HG03064 (cell line): ENCODE results near the gene CACNG5.

Source experiments
- ATAC-seq: cut with Tn5 transposase; IDR thresholded peaks from one replicate; pipeline ENCODE4 v1.9.1; 2021; ENCODE audit warnings: low read depth; ENCODE audit not compliant: unreplicated experiment

Gene CACNG5

DNA sequence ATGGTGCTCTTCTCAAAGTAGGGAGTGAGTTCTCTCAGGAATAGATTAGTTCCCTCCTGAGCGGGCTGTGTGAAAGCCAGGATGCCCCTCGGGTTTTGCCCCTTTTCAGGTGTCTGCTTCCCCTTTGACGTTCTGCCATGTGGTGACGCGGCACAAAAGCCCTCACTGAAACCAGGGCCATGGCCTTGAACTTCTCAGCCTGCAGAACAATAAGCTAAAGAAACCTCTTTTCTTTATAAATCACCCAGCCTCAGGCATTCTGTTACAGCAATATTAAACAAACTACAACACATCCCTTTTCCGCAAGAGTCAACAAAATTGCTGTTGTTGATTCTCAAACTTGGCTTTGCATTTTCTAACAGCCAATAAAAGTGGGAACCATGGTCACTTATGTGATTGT, 15.5 kb upstream of the CACNG5 start:
- ATAC-seq, result no peak

DNA sequence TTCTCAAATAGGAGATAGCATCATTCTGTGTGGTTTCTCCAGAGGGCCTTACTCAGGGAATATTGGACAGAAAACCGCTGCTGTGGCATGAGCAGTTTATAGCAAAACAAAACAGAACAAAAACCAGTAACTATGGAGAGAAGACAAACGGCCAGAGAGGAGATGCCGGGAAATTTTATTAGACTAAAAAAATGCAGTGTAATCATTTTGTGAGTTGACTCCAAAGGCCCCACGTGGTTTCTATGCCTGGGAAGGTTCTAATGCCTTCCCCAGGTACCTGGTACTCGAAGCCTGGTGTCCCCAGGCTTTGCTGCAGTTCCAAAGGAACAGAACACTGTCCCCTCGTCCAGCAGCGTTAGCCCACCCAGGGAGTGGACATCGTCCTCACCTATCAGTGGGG, 12.9 kb upstream of the CACNG5 start:
- ATAC-seq, result no peak

DNA sequence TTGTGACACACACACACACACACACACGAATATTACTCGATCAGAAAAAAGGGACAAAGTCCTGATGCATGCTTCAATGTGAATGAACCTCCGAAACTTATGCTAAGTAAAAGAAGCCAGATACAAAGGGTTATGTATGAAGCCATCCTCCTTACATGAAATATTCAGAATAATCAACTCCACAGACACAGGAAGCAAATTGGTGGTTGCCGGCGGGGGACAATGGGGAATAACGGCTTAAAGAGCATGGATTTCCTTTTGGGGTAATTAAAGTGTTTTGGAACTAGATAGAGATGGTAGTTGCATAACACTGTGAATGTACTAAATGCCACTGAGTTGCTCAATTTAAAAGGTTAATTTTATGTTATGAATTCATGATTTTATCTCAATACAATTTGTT, 8.1 kb upstream of the CACNG5 start:
- no peak for ATAC-seq

DNA sequence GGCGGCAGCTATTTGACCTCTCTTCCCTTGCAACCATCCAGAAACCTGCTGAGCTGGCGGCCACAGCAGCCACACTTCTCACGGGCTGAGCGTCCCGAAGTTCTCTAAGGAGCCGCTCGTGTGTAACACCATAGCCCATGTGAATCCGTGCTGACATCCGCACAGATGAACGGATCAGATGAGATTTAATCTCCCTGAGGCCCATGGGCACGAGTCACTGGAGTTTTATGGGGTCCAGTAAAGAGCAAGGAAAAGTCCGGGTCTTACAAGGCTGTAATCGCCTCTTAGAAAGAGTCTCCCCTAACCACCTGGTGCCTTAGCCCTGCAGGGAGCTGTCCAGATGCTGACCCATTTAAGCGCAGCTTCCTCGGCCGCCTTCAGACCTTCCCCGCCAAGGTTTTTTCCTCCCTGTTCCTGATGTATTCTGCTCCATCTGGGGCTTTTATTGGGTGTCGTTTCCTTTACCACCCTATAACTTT, 5.5 kb upstream of the CACNG5 start:
- ATAC-seq, result no peak

DNA sequence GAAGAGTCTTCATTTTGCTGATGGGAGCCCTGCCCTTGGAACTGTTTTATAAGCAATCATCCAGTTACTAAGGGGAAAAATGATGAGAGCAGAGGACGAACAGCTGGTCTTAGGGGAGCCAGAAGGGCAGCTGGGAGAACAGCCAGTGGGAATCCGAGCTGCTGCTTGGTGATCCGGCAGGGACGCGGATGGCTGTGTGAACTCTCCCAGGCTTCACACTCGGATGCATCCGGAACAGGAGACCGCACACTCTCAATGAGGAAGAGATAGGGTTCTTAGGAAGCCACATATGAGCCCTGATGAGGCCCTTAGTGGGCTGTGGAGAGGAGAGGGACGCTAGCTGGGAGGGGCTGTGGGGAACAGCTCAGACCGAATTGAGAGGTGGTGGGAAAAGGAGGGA, 5.0 kb upstream of the CACNG5 start:
- no peak for ATAC-seq

DNA sequence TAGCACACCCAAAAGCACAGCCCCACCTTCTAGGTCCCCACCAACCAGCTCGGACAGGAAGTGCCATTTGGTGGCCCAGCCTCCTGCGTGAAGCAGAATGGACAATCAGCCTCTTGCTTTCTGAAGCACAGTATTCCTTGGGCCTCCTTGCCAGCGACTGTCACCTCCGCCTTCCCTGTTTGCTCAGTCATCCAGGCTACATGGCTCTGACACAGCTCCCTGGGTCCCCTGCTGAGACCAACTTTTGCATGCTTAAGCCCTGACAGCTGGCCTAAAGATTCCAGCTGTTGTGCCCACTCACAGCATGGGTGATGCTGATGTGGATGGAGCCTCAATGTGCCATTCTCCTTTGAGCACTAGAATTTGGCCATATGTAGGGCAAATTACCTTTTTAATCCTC, 4.5 kb upstream of the CACNG5 start:
- no peak for ATAC-seq

DNA sequence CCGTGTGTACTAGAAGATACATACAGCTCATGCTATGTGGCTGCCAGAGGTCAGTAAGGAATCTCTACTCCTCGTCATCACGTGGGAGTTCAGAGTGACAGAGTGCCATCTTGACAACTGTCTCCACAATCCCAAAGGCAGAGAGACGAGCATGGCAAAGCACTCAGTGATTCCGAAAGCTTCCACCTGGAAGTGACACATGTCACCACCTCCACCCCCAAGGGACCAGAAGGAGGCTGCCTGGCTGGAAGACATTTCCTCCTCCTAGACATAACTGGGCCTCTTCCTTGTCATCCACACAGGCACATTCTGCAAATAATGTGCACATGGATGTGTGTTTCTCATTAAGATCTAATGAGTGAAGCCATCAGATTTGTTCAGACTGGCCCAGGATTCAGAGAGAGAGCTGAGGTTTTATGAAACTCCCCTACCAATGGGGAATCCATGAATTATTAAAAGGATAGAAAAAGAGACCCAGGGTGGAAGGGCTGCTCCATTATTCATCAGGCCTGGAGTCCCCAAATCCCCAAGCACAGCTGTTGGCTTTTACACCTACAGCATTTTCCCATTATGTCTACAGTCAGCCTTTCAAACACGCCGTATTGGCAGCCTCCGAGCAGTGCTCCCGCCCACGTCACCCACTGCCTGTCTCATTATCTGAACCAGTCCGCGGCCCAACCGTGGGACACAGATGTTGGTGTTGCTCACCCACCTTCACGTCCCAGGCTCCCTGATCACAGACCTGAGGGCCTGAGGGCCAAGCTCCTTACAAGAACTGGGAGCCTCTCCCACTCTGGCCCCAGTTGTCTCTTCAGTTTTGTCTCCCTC, 3.3 kb upstream of the CACNG5 start:
- ATAC-seq, result no peak

DNA sequence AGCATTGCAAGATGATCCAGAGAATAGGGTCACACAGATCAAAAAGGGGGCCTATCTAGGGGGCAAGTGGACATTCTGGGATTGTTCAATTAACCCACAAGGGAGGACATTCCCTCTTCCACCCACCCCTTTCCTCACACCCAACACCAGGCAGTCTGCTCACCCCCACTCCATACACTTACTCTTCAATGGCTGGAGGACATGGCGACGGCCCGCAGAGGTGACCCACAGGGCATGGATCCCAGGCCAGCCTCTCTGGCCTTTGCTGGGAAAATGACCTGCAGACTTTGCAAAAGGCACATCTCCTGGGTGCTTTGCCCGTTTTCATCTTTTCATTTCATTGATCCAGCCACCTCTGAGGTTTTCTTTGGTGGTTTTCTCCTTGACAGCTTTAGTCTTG, 1.7 kb upstream of the CACNG5 start:
- no peak for ATAC-seq

DNA sequence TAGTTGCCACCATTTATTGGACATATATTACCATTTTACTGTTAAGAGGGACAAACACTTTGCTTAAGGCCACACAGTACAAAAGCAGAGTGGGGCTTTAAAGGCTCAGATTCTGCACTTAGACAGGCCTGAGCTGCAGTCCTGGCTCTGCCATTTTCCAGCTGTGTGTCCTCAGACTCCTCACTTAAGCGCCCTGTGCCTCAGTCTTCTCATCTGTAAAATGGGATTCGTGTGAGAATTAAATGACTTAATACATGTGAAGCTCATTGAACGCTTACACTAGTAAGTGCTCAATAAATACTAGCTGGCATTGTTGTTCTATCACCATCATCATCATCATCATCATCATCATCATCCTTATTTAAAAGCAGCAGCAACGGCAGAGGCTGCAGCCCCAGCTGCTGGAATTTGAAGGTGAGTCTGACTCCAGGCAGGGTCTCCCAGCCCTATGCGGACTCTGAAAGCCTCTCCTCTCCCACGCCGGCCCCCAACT, 445 bp upstream of the CACNG5 start:
- ATAC-seq, result no peak

DNA sequence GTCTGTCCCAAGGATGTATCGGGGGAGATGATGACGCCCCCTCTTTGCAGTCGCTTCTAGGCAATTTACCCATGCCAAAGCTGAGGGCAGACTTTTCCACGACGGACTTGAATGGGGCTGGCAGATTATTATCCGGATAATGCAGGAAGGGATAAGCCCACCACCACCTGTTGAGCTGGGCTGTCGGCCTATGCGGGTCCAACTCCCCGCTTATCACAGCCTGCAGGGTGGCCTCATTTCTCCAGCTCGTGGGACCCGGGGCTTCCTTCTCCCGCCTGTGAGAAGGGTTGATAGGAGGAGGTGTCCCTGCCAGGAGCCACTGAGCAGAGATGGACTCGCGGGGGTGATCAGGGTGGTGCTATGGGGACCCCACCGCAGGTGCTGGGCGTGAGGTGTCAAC, 559 bp downstream of the CACNG5 start:
- no peak for ATAC-seq

DNA sequence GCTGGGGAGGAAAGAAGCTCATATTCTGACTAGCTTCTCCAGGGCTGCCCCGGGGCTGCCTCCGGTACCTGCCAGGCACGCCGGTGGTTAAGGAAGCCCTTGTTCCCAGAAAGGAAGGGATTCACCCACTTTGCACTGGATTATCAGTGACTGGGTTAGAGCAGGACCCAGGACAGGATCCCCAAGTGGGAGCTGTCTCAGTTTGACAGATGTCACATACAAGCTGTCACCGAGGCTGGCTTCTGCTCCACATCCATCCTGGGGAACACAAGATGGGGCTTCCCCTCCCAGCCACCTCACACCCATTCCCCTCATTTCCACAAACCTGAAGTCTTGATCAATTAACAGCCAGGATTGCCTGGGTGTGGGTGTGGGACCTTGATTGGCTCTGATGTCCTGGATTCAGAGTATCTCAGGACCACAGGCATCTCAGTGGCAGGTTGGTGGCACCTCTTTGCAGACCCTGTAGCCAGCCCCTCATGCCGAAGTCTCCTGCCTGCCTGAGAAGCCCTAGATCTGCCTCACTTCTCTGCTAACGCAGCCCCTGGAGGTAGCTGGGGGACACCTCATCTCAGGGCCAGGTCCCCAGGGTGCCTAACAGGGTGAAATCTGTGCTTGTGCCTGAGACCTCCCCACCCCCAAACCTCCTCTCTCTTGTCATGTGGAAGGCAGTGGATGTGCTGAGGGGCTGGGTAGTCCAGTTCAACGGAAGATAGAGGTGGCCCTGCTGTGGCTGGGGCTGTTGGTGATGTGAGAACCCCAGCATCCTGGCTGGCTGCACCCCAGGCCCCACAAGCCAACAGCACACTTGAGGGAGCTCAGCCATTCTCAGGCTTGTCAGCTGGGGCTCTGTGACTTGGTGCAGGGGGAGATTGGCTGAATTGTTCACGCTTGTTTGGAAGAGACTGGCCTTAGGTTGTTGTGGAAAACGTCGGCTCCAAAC, 1.4 kb downstream of the CACNG5 start:
- no peak for ATAC-seq

DNA sequence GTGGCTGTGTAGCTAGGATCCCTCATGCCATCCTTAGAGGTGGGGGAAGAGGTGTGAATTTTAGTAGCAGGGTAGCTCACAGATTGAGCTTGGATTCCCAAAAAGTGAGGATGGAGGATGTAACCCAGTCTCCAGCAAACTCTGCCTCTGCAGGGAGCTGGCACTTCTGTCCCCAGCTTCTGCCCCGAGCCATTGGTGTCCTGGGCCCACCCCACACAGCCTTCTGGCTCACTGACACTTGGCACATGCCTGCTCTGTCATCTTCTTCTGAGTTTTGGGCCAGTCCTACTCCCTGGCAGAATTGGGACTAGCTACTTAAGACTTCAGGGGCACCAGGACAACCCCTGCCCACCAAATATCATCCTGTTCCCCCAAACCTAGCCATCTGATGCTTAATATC, 2.3 kb downstream of the CACNG5 start:
- ATAC-seq, result no peak

DNA sequence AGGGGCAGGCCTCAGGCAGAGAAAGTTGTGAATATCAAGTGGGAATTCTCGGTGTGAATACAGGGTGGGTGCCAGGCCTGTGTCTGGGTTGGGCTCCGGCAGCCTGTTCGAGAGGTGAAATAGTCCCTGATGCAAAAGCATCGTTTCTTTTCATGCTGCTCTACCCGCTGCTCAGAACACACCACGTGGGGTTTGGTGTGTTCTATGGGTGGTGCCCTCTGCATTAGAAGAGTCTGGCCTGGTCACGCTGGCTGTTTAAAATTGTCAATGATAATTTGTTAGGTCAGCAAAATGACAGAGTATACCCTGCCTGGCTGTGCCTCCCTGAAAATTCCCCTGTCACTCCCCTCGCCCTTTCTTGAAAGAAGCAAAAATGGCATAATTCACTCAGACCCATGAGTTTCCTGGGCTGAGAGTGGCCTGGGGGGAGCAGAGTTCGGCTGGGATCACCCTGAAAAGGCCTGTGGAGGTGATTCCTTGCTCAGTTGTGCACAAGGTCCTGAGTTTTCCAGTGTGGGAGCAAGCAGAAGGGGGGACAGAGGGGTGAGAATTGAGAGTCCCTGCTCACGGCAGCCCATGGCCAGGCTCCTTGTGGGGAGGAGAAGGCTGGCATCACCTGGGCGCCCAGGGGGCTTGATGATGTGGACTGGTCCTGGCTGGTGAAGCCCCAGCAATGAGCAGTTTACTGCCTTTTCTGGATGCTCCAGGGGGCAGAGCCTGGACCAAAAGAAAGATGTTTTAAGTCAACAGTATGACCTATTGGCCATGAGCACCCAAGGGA, 3.2 kb downstream of the CACNG5 start:
- no peak for ATAC-seq

DNA sequence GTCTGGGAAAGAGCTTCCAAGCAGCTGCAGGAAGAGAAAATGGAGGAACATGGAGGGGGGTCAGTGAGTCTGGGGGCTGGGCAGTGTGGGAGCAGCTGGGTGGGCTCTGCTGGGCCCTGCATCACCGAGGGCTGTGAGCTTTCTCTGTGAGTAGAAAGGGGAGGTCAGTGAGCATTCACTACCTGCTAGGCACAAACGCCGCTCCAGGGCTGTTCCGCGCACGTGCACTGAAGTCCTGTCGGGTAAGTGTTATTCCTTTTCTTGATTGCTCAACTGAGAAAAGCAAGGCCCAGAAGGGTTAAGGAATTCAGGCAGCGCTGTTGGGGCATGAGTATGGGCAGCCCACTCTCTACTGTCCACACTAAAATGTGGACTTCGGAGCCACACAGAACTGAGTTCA, 4.7 kb downstream of the CACNG5 start:
- no peak for ATAC-seq

DNA sequence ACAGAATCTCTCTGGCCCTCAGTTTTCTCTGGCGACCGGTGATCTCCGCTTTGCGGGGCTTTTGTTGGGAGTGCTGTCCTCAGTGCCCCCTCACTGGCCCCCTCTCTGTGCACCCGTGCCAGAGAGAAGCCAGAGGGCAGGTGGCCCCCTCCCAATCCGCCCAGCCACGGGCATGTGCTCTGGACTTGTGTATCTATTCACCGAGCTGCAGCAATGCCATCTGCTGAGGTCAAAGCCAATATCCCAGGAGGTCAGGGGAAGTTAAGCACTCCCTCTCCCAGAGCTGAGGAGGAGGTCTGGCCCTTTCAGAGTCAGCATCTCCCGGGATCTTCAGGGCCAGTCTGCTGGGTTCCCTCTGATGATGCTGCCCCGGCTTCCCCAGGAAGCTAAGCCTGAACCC, 5.1 kb downstream of the CACNG5 start:
- no peak for ATAC-seq

DNA sequence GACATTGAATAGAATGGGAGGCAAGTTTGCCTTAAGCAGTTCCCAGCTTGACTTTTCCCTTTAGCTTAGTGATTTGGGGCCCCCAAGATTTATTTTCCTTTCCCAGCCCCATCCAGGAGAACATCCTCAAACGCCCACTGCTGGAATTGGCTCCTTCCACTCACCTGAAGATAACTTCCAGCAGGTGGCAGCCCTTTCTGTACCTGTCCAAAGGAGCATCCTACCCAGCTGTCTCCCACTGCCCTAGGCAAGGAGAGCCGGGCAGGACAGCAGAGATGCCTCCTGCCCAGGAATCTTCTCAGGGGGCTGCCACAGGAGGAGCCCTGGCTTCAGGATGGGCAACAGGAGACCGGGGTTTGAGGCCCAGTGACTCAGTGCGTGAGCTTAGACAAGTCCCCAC, 6.4 kb downstream of the CACNG5 start:
- no peak for ATAC-seq

DNA sequence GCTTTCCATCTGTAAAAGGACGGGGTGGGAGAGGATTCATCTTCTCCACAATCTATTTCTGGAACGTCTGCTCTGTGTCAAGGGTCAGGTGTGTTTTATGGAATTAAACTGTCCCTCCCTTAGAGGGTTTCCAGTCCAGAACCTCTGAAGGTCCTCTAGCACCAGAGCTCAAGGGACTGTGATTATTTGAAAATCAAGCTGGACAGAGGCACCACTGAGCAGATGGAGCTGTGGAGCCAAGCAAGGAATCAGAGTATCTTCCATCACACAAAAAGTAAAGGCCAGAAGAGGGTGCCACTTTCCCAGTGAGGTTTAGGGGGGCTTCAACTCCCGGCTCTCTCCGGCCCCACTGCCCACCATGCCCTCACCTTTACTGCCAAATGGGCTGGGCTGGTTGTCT, 6.8 kb downstream of the CACNG5 start:
- ATAC-seq, result no peak

DNA sequence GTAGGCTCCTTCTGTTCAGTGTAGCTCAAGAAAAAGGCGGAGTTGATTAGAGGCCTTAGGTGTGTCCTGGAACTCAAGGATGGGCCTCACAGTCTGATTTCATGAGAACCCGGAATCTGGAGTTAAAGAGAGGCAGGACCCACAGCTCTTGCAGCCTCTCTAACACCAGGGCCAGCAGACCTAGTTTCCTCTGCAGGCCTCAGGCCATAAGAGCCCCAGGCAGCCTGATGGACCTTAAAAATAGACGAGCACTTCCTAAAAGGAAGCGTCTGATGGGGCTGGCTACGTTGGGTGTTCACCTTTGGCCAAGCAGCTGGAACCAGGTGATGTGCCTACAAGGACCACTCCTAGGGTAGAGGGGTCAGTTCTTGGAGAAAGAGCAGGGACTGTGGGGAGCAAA, 7.6 kb downstream of the CACNG5 start:
- no peak for ATAC-seq

DNA sequence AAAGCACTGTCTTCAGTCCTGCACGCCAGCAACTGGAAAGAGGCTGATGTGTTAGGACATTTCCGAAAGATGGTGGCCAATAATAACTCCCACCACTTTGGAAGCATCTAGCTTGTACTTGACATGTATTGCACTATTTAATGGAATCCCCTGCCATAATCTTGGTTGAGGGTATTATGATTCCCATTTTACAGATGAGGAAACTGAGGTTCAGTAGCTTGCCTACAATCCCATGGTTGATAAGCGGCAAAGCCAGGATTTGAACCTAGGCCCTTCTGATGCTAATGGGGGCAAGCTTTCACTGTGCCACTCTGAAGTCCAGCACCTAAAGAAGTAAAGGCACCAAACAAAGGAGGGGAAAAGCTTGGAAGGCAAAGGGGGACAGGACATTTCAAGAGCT, 8.0 kb downstream of the CACNG5 start:
- no peak for ATAC-seq

DNA sequence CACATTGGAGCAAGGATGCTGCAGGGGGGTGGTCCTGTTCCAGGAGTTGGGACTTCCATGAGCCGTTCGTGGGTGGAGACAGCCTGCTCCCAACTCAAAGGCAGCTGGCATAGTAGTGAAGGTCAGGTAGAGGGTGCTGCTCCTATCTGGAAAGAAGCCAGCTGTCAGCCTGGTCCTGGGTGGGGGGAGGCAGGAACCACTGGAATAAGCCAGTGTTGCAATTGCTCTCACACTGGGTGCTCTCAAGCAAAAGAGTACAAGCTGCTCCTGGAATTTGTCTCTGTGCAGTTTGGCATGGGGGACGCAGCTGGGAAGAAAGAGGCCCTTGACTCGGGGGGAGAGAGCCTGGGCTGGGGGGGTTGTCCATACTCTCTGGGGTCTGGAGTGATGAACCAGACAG, 8.7 kb downstream of the CACNG5 start:
- no peak for ATAC-seq

DNA sequence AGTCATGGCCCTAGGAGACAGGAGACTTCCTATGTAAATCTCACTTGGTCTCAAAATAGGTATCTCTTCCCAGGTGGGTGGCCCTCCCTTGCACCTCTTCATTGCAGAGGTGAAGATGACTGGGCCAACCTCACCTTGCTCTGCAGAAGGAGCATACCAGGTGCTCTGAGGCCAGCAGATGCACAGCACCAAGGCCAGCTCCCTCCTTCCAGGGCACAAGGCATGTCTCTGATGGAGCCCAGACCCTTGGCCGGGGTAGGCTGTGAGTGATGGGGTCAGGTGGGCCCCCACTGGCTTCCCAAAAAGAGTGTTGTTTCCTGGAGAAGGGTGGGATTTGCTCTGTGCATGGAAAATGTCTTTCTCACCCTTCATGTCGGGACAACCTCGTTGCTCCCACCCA, 12.8 kb downstream of the CACNG5 start:
- ATAC-seq, result no peak
